ENCODE data around the gene USP48. TPM values are rescaled to one million over a fixed set of nuclear protein-coding genes. Genes with fewer than 3 reads are reported as not detected.
A peak's percentile ranks its signal among the peaks of the same experiment; 100 is the strongest.
"Not testable (repeated sequence)": the region's sequence is repeated elsewhere in the genome, so short reads cannot be mapped to it uniquely, and the experiment has no call there.

USP48 gene
- total RNA-seq, 4 donors from 2014 or later, result 23.1 to 92.5 (median 64.4) TPM

GRCh38 chr1:21774835-21775549, 8.0 kb downstream of the USP48 start:
- Histone ChIP-seq H3K27ac (no peak overlapping the region), H3K4me3 (no peak overlapping the region), H3K9me3 (no peaks in the 10 kb centered on the region), H3K4me1 (no peaks in the 10 kb centered on the region), H3K36me3 (no peaks in the 10 kb centered on the region), H3K27me3 (no peaks in the 10 kb centered on the region)
- intact Hi-C loops (cut with DNase I; ENCODE audit: low total_unique reads), result no loop called here
- no peak for DNase-seq
- no peak for TF ChIP-seq POLR2A (IDR thresholded peaks at IDR 0.05)
- TF ChIP-seq CTCF (IDR thresholded peaks at IDR 0.05), result no peak

GRCh38 chr1:21773585-21773984, 9.4 kb downstream of the USP48 start:
- TF ChIP-seq CTCF (IDR thresholded peaks at IDR 0.05) (no peak), POLR2A (IDR thresholded peaks at IDR 0.05) (no peak)
- Histone ChIP-seq H3K36me3 (no peaks in the 10 kb centered on the region), H3K4me3 (no peak overlapping the region), H3K4me1 (no peaks in the 10 kb centered on the region), H3K9me3 (no peaks in the 10 kb centered on the region), H3K27me3 (no peaks in the 10 kb centered on the region), H3K27ac (peak overlapping the region in 1 of 2 donors; percentile 31)
- intact Hi-C loops (cut with DNase I; ENCODE audit: low total_unique reads), result no loop called here
- no peak for DNase-seq

- H3K9me3 ChIP-seq; H3K27ac ChIP-seq; intact Hi-C loops (cut with DNase I; ENCODE audit: low total_unique reads); DNase-seq; H3K4me1 ChIP-seq; H3K36me3 ChIP-seq; H3K4me3 ChIP-seq; H3K27me3 ChIP-seq: not testable (repeated sequence)
These were observed 11.3 kb downstream of the USP48 start for GRCh38 chr1:21771672-21772071.

- H3K9me3 ChIP-seq; H3K4me1 ChIP-seq; intact Hi-C loops (cut with DNase I; ENCODE audit: low total_unique reads): not testable (repeated sequence)
These were observed 12.3 kb downstream of the USP48 start for GRCh38 chr1:21770602-21771001.

GRCh38 chr1:21770201-21770600, 12.7 kb downstream of the USP48 start:
- no peaks in the 10 kb centered on the region for H3K4me1 ChIP-seq
- intact Hi-C loops (cut with DNase I; ENCODE audit: low total_unique reads), result no loop called here

More at GRCh38 chr1:21770602-21771001, 12.3 kb downstream of the USP48 start:
- not testable (repeated sequence) for H3K4me3 ChIP-seq, H3K27ac ChIP-seq, H3K27me3 ChIP-seq, DNase-seq, H3K36me3 ChIP-seq

GRCh38 chr1:21767106-21767505, 15.8 kb downstream of the USP48 start:
- H3K4me1 ChIP-seq, H3K4me3 ChIP-seq, H3K27ac ChIP-seq: not testable (repeated sequence)

More at GRCh38 chr1:21770201-21770600, 12.7 kb downstream of the USP48 start:
- Histone ChIP-seq H3K27ac (no peak overlapping the region), H3K36me3 (no peaks in the 10 kb centered on the region), H3K9me3 (no peaks in the 10 kb centered on the region), H3K27me3 (no peaks in the 10 kb centered on the region), H3K4me3 (no peak overlapping the region)
- TF ChIP-seq POLR2A (IDR thresholded peaks at IDR 0.05), result no peak
- no peak for TF ChIP-seq CTCF (IDR thresholded peaks at IDR 0.05)
- no peak for DNase-seq

GRCh38 chr1:21766210-21766609, 16.7 kb downstream of the USP48 start:
- no peaks in the 10 kb centered on the region for H3K27me3 ChIP-seq
- no peaks in the 10 kb centered on the region for H3K9me3 ChIP-seq
- intact Hi-C loops (cut with DNase I; ENCODE audit: low total_unique reads), result no loop called here
- H3K4me3 ChIP-seq, result no peak overlapping the region
- H3K36me3 ChIP-seq, result no peaks in the 10 kb centered on the region
- no peak for TF ChIP-seq CTCF (IDR thresholded peaks at IDR 0.05)
- no peak for TF ChIP-seq POLR2A (IDR thresholded peaks at IDR 0.05)
- H3K27ac ChIP-seq, result no peak overlapping the region
- H3K4me1 ChIP-seq, result peaks cover 0 to 9% of the 10 kb centered on the region in 2 donors
- no peak for DNase-seq

More at GRCh38 chr1:21767106-21767505, 15.8 kb downstream of the USP48 start:
- H3K9me3 ChIP-seq; DNase-seq; intact Hi-C loops (cut with DNase I; ENCODE audit: low total_unique reads); H3K27me3 ChIP-seq; H3K36me3 ChIP-seq: not testable (repeated sequence)
